Thyroid gland (tissue), 4 donors: ENCODE measurements around the gene ALOXE3. TPM values are rescaled to one million over a fixed set of nuclear protein-coding genes. Genes with fewer than 3 reads are reported as not detected.

Source experiments
- DNase-seq, 2 donors: peaks; one replicate each; pipeline ENCODE4 v3.0.0-alpha.2; 2019
- H3K27ac ChIP-seq, 3 donors: fragments of 200-600 bp; sonication (generic); 1 replicate in 2 of 3; 2 replicates in 1 of 3; pipeline ENCODE4 v1.5.1; 2016 to 2019; ENCODE audit warnings: mild to moderate bottlenecking in 1 of 3, moderate library complexity in 1 of 3
- H3K27me3 ChIP-seq: fragments of 200-600 bp; sonication (generic); one replicate; pipeline ENCODE4 v1.5.1; 2019
- H3K36me3 ChIP-seq, 2 donors: fragments of 200-600 bp; sonication (generic); one replicate each; pipeline ENCODE4 v1.5.1; 2016 to 2019
- H3K4me1 ChIP-seq, 2 donors: fragments of 200-600 bp; sonication (generic); one replicate each; pipeline ENCODE4 v1.5.1; 2017 to 2019
- H3K4me3 ChIP-seq, 3 donors: fragments of 200-600 bp; sonication (generic); replicated peaks in 1 of 3; 1 replicate in 2 of 3; 2 replicates in 1 of 3; pipeline ENCODE4 v1.5.1; 2016; ENCODE audit warnings: mild to moderate bottlenecking in 1 of 3
- H3K9me3 ChIP-seq: fragments of 200-600 bp; sonication (generic); one replicate; pipeline ENCODE4 v1.5.1; 2017
- CTCF ChIP-seq, 6 experiments: fragments of 200-600 bp in 3 of 6; fragments of 450-650 bp in 3 of 6; sonication (generic) in 3 of 6; IDR thresholded peaks; one replicate each; pipeline ENCODE4 v1.5.1; 2016 to 2019; ENCODE audit warnings: antibody characterized with exemption in 6 of 6, mild to moderate bottlenecking in 2 of 6, inconsistent platforms in 1 of 6, moderate library complexity in 1 of 6
- POLR2A ChIP-seq, 2 donors: fragments of 450-650 bp; IDR thresholded peaks; one replicate each; pipeline ENCODE4 v1.6.1; 2017; ENCODE audit warnings: antibody characterized with exemption in 2 of 2, mild to moderate bottlenecking in 2 of 2, moderate library complexity in 1 of 2
- WGBS, 2 donors: methylation state at CpG; one replicate each; pipeline ENCODE4 v1.1.5; 2017; 5-methylcytosine and 5-hydroxymethylcytosine counted together
- intact Hi-C: fragments of 100-400 bp; cut with DNase I; formaldehyde crosslinking; loops from one replicate; pipeline ENCODE4 v1.15.1; 2023
- total RNA-seq, 4 donors: library from RNA; depleted of rRNA; stranded (reverse); fragments of >200 nt; gene quantifications; one replicate each; pipeline ENCODE4 v1.2.3, GENCODE V29; 2016

Gene ALOXE3
- total RNA-seq, 4 donors from 2014 or later: not detected

GRCh38 chr17:8117367-8117979 lies 841 bp downstream of the ALOXE3 start:
- intact Hi-C loops: loop anchor here (5.0 kb wide), 1 partner anchor 55 kb away; no protein-coding TSS in a partner anchor
- no peaks in the 10 kb centered on the region for H3K36me3 ChIP-seq
- DNase-seq: peak in 1 of 2 donors; percentile 13
- no peaks in the 10 kb centered on the region for H3K27me3 ChIP-seq
- whole genome bisulfite sequencing, 2 donors: 7 to 10% methylated on average over 14 to 18 of the region's 18 CpGs
- peak overlapping the region in 2 of 3 donors; percentile 21 to 71 for H3K27ac ChIP-seq
- no peak overlapping the region for H3K4me3 ChIP-seq
- no peaks in the 10 kb centered on the region for H3K9me3 ChIP-seq
- TF ChIP-seq CTCF (IDR thresholded peaks at IDR 0.05): no peak
- TF ChIP-seq POLR2A (IDR thresholded peaks at IDR 0.05): no peak
- peaks cover 29 to 31% of the 10 kb centered on the region in 2 donors for H3K4me1 ChIP-seq

- H3K4me1 ChIP-seq: peaks cover 23 to 24% of the 10 kb centered on the region in 2 donors
- H3K9me3 ChIP-seq: no peaks in the 10 kb centered on the region
- TF ChIP-seq CTCF (IDR thresholded peaks at IDR 0.05) (no peak), POLR2A (IDR thresholded peaks at IDR 0.05) (no peak)
- no peaks in the 10 kb centered on the region for H3K36me3 ChIP-seq
- intact Hi-C loops: loop anchor here (5.0 kb wide), 1 partner anchor 54 kb away; no protein-coding TSS in a partner anchor
- no peak for DNase-seq
- H3K27me3 ChIP-seq: no peaks in the 10 kb centered on the region
- WGBS, 2 donors: 41 to 56% methylated on average over 15 to 18 of the region's 18 CpGs
- no peak overlapping the region for H3K4me3 ChIP-seq
- no peak overlapping the region for H3K27ac ChIP-seq
Measured at GRCh38 chr17:8116776-8117175, 1.5 kb downstream of the ALOXE3 start.

- Histone ChIP-seq H3K9me3 (no peaks in the 10 kb centered on the region), H3K4me3 (no peak overlapping the region), H3K27me3 (no peaks in the 10 kb centered on the region), H3K27ac (no peak overlapping the region), H3K4me1 (peaks cover 0 to 11% of the 10 kb centered on the region in 2 donors), H3K36me3 (no peaks in the 10 kb centered on the region)
- intact Hi-C loops: no loop called here
- TF ChIP-seq POLR2A (IDR thresholded peaks at IDR 0.05) (no peak), CTCF (IDR thresholded peaks at IDR 0.05) (no peak)
- DNase-seq: no peak
- 97 to 98% methylated on average over 6 of the region's 6 CpGs for WGBS, 2 donors
Measured at GRCh38 chr17:8110907-8111306, 7.4 kb downstream of the ALOXE3 start.

GRCh38 chr17:8110456-8110804 lies 7.9 kb downstream of the ALOXE3 start:
- intact Hi-C loops: no loop called here

More at GRCh38 chr17:8110456-8110804, 7.9 kb downstream of the ALOXE3 start:
- Histone ChIP-seq H3K27me3 (no peaks in the 10 kb centered on the region), H3K9me3 (no peaks in the 10 kb centered on the region), H3K4me1 (peaks cover 0 to 11% of the 10 kb centered on the region in 2 donors), H3K27ac (no peak overlapping the region), H3K4me3 (peak overlapping the region in 1 of 3 donors; percentile 31), H3K36me3 (no peaks in the 10 kb centered on the region)
- WGBS, 2 donors: 31 to 42% methylated on average over 7 to 8 of the region's 10 CpGs
- TF ChIP-seq CTCF (IDR thresholded peaks at IDR 0.05) (no peak), POLR2A (IDR thresholded peaks at IDR 0.05) (no peak)
- no peak for DNase-seq
